GDM1 (cell line): Measurements from ENCODE around the gene ANKRD17.
"Not testable (repeated sequence)": the region's sequence is repeated elsewhere in the genome, so short reads cannot be mapped to it uniquely, and the experiment has no call there.

Experiments
- DNase-seq: peaks from one replicate; lab custom pipeline; 2025; lab: John Stamatoyannopoulos, UW

The ANKRD17 gene

GRCh38 chr4:73244945-73245601 lies 13.5 kb downstream of the ANKRD17 start:
- no peak for DNase-seq

- no peak for DNase-seq
These were observed 21.6 kb downstream of the ANKRD17 start for GRCh38 chr4:73237044-73237443.

- DNase-seq, result no peak
These were observed 22.4 kb downstream of the ANKRD17 start for GRCh38 chr4:73236151-73236550.

GRCh38 chr4:73234712-73235111 lies 23.9 kb downstream of the ANKRD17 start:
- DNase-seq, result no peak

GRCh38 chr4:73231518-73232487 lies 26.8 kb downstream of the ANKRD17 start:
- DNase-seq, result no peak

GRCh38 chr4:73230865-73231517 lies 27.6 kb downstream of the ANKRD17 start:
- no peak for DNase-seq

- DNase-seq, result not testable (repeated sequence)
These were observed 29.8 kb downstream of the ANKRD17 start for GRCh38 chr4:73228800-73229199.

GRCh38 chr4:73224886-73225285 lies 33.7 kb downstream of the ANKRD17 start:
- no peak for DNase-seq

GRCh38 chr4:73223258-73223650 lies 35.3 kb downstream of the ANKRD17 start:
- DNase-seq, result no peak

GRCh38 chr4:73222466-73223257 lies 35.9 kb downstream of the ANKRD17 start:
- DNase-seq, result peak; percentile 83

- DNase-seq, result no peak
These were observed 36.9 kb downstream of the ANKRD17 start for GRCh38 chr4:73221734-73222133.

- DNase-seq, result no peak
These were observed 37.8 kb downstream of the ANKRD17 start for GRCh38 chr4:73220815-73221214.

GRCh38 chr4:73213916-73214653 lies 44.5 kb downstream of the ANKRD17 start:
- no peak for DNase-seq

GRCh38 chr4:73212982-73213730 lies 45.4 kb downstream of the ANKRD17 start:
- DNase-seq, result no peak

GRCh38 chr4:73211968-73212367 lies 46.6 kb downstream of the ANKRD17 start:
- no peak for DNase-seq

GRCh38 chr4:73208376-73208775 lies 50.2 kb downstream of the ANKRD17 start:
- DNase-seq, result no peak

GRCh38 chr4:73206236-73206635 lies 52.4 kb downstream of the ANKRD17 start:
- no peak for DNase-seq

GRCh38 chr4:73205482-73205881 lies 53.1 kb downstream of the ANKRD17 start:
- DNase-seq, result no peak

GRCh38 chr4:73203976-73204375 lies 54.6 kb downstream of the ANKRD17 start:
- not testable (repeated sequence) for DNase-seq

GRCh38 chr4:73197220-73197619 lies 61.4 kb downstream of the ANKRD17 start:
- DNase-seq, result no peak
